Measurements from ENCODE around the gene SLC16A5. TPM values are rescaled to one million over a fixed set of nuclear protein-coding genes. Genes with fewer than 3 reads are reported as not detected.
A peak's percentile ranks its signal among the peaks of the same experiment; 100 is the strongest.
"Not testable (repeated sequence)": the region's sequence is repeated elsewhere in the genome, so short reads cannot be mapped to it uniquely, and the experiment has no call there.

The SLC16A5 gene, protein sequence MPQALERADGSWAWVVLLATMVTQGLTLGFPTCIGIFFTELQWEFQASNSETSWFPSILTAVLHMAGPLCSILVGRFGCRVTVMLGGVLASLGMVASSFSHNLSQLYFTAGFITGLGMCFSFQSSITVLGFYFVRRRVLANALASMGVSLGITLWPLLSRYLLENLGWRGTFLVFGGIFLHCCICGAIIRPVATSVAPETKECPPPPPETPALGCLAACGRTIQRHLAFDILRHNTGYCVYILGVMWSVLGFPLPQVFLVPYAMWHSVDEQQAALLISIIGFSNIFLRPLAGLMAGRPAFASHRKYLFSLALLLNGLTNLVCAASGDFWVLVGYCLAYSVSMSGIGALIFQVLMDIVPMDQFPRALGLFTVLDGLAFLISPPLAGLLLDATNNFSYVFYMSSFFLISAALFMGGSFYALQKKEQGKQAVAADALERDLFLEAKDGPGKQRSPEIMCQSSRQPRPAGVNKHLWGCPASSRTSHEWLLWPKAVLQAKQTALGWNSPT
- total RNA-seq (1 to 10 TPM; 2.2 to 5.2 (median 4.0) TPM), polyA plus RNA-seq (1 to 10 TPM; 7.8 to 8.8 TPM)

DNA sequence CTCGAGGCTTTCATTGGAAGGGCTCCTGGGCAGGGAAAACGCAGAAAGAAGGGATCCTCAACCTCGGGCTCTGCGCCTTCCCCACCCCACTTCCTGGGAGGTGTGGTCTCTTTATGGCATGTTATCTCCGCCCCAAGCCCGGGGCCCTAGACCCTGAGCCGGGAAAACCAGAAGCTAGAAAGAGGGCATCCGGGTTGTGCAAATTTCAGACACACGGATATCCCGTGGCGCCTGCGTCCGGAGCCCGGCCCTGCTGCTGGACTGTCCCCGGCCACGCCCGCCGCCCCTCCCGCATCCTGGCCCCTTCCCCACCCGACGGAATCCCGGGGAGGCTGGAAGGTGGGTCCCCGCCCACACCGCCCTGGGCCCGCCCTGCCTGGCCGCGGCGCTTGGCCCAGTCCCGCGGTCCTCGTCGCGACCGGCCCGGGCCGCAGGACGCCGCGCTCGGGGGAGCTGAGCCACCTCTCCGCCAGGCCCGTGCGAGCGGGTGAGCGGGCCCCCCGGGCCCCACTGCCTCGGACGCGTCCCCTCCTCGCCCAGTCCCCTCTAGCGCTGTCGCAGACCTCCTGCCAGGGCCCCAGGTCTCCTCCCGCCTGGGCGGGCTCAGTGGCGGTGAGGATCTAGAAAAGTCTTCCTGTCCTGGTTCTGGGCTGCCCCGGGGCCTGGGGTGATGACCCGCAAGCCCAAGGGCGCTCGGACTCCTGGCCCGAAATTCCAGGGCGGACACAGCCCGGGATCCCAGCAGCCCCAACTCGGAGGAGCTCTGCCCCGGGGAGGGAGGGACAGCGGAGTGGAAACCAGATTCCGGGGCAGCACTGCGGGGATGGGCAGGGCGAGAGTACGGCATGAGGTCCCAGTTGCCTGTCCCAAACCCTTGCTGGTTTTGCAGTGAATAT is at the start of gene SLC16A5:
Gene SLC16A5, plus strand, starts transcription at position 397 of the 896 bp plus-strand sequence. CDS start 5,683 bp downstream, outside the sequence.
- Histone ChIP-seq H3K4me1 (no peaks in the 10 kb centered on the region), H3K27me3 (no peaks in the 10 kb centered on the region), H3K4me3 (peak within 1 kb of the TSS; percentile 15 to 48 (median 28)), H3K27ac (peak within 1 kb of the TSS; percentile 59 to 83 (median 76)), H3K9me3 (no peaks in the 10 kb centered on the region), H3K36me3 (no peaks in the 10 kb centered on the region)
- DNase-seq, result peak in 5 of 6 donors; percentile 64 to 80 (median 71)
- no peak for FAIRE-seq
- peak; percentile 80 to 86 (median 84) for ATAC-seq
- intact Hi-C loops (cut with DNase I), result no loop called here
- TF ChIP-seq, protein P1, sequence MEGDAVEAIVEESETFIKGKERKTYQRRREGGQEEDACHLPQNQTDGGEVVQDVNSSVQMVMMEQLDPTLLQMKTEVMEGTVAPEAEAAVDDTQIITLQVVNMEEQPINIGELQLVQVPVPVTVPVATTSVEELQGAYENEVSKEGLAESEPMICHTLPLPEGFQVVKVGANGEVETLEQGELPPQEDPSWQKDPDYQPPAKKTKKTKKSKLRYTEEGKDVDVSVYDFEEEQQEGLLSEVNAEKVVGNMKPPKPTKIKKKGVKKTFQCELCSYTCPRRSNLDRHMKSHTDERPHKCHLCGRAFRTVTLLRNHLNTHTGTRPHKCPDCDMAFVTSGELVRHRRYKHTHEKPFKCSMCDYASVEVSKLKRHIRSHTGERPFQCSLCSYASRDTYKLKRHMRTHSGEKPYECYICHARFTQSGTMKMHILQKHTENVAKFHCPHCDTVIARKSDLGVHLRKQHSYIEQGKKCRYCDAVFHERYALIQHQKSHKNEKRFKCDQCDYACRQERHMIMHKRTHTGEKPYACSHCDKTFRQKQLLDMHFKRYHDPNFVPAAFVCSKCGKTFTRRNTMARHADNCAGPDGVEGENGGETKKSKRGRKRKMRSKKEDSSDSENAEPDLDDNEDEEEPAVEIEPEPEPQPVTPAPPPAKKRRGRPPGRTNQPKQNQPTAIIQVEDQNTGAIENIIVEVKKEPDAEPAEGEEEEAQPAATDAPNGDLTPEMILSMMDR (IDR thresholded peaks at IDR 0.05), result no peak
- WGBS, 2 donors, result 20 to 22% methylated on average over 64 to 69 of the region's 69 CpGs

DNA sequence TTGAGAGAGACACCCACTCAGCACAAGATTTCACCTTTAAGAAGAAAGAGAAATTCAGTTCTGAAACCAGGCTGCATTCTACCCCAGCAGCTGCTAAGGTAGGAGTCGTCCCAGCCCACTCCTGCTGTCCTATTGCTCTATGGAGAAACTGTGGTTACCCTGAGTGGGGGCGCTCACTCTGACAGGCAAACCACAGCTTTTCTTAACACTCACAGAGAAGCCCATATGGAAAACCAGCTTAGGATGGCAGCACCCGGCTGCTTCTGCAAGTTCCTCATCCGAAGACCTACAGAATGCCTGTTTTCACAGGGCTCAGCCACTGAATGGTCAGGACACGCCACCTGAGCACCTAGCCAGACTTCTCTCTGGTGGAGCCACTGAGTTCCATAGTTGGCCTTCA is 48.5 kb upstream of the SLC16A5 start:
- Histone ChIP-seq H3K9me3 (no peaks in the 10 kb centered on the region), H3K27me3 (no peaks in the 10 kb centered on the region), H3K4me1 (peaks cover 0 to 5% (median 0%) of the 10 kb centered on the region in 3 donors), H3K27ac (no peak overlapping the region), H3K36me3 (peaks cover 5 to 40% (median 14%) of the 10 kb centered on the region in 3 donors), H3K4me3 (no peak overlapping the region)
- FAIRE-seq (no peak), DNase-seq (no peak), ATAC-seq (no peak)
- intact Hi-C loops (cut with DNase I), result no loop called here
- TF ChIP-seq, protein P1 (IDR thresholded peaks at IDR 0.05), result no peak
- 88 to 93% methylated on average over 5 of the region's 5 CpGs for WGBS, 2 donors

DNA sequence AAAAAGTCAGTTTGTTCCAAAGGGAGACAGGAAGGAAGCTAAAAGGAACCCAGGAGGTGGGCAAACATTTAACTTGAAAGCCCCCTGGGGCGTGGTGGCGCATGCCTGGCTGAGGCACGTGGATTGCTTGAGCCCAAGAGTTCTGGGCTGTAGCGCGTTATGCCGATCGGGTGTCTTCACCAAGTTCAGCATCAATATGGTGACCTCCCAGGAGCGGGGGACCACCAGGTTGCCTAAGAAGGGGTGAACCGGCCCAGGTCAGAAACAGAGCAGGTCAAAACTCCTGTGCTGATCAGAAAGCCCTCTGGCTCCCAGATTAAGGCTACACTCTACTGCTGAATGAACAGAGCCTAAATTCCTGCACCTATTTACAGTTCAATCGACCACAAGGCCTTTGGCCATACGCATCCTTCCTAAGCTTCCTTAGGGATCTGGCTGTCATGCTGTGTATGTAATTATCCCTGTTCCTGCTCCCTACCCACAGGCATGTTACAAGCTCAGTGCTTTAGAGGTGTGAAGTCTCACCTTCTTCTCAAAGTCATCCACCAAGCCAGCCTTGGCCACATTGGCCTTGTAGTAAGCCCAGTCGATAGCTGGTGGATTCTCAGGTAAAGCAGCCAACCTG is 46.0 kb upstream of the SLC16A5 start:
- no peaks in the 10 kb centered on the region for H3K27me3 ChIP-seq
- FAIRE-seq (no peak), ATAC-seq (no peak), DNase-seq (no peak)
- peaks cover 5 to 40% (median 14%) of the 10 kb centered on the region in 3 donors for H3K36me3 ChIP-seq
- 80 to 89% methylated on average over 12 of the region's 12 CpGs for WGBS, 2 donors
- H3K27ac ChIP-seq, result no peak overlapping the region
- TF ChIP-seq, protein P1 (IDR thresholded peaks at IDR 0.05), result no peak
- intact Hi-C loops (cut with DNase I), result no loop called here
- H3K4me1 ChIP-seq, result peaks cover 0 to 7% (median 0%) of the 10 kb centered on the region in 3 donors
- no peaks in the 10 kb centered on the region for H3K9me3 ChIP-seq
- H3K4me3 ChIP-seq, result no peak overlapping the region

DNA sequence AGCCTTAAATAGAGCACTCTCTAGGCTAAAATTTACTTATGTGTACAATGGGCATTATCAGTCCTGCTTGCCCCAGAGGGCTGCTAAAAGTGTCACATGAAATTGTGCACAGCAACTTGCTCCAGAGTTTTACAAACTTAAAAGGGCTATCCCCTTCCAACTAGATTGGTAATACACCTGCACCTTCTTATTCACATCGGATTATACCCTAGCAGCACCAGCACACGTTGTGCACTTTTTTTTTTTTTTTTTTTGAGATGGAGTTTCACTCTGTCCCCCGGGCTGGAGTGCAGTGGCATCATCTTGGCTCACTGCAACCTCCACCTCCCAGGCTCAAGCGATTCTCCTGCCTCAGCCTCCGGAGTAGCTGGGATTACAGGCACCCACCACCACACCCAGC is 44.0 kb upstream of the SLC16A5 start:
- intact Hi-C loops (cut with DNase I); H3K9me3 ChIP-seq; H3K27me3 ChIP-seq; ATAC-seq; DNase-seq; H3K27ac ChIP-seq; H3K4me3 ChIP-seq; FAIRE-seq: not testable (repeated sequence)
- WGBS, 2 donors, result 63 to 79% methylated on average over 5 of the region's 5 CpGs
- H3K4me1 ChIP-seq, result peaks cover 3 to 18% (median 10%) of the 10 kb centered on the region in 3 donors
- peaks cover 5 to 32% (median 11%) of the 10 kb centered on the region in 3 donors for H3K36me3 ChIP-seq

Measured in pancreas (tissue), 10 donors.